SK-N-SH (cell line): ENCODE measurements around the gene RPS8. TPM values are rescaled to one million over a fixed set of nuclear protein-coding genes. Genes with fewer than 3 reads are reported as not detected.
"Not testable (repeated sequence)": the region's sequence is repeated elsewhere in the genome, so short reads cannot be mapped to it uniquely, and the experiment has no call there.

Experiments
- CTCF ChIA-PET: fragments of 300-600, 350-600 bp; formaldehyde crosslinking; extraction: SDS; loops from one replicate; lab custom pipeline; 2021; lab: Yijun Ruan, JAX
- POLR2A ChIA-PET: fragments of 350-600 bp; sonication (Branson Sonifier 250); formaldehyde crosslinking; extraction: SDS; loops from one replicate; lab custom pipeline; 2020; ENCODE audit warnings: antibody characterized with exemption, inconsistent platforms; lab: Yijun Ruan, JAX
- DNase-seq: peaks from one replicate; pipeline ENCODE4 v3.0.0; 2012
- H2AFZ ChIP-seq: fragments of 200-600 bp; sonication (generic); 2 replicates; pipeline ENCODE4 v1.8.1; 2016; ENCODE audit warnings: antibody characterized with exemption, mild to moderate bottlenecking, low read depth
- H3F3A ChIP-seq: fragments of 200-600 bp; sonication (generic); replicated peaks from 2 replicates; pipeline ENCODE3; 2016; ENCODE audit warnings: antibody characterized with exemption, mild to moderate bottlenecking; ENCODE audit not compliant: insufficient read depth
- H3K27ac ChIP-seq, 2 experiments: fragments of 200-500 bp in 1 of 2; fragments of 200-600 bp in 1 of 2; sonication (Bioruptor generic) in 1 of 2; sonication (generic), shearing (Covaris generic) in 1 of 2; 2 replicates each; pipeline versions ENCODE4 v1.5.1 to v1.6.1; 2014 to 2016; ENCODE audit warnings: low read depth in 2 of 2, inconsistent platforms in 1 of 2, low read length in 1 of 2, mild to moderate bottlenecking in 1 of 2, mixed read lengths in 1 of 2
- H3K27me3 ChIP-seq: fragments of 200-600 bp; sonication (generic), shearing (Covaris generic); 2 replicates; pipeline ENCODE4 v1.6.1; 2016; ENCODE audit warnings: mixed run types; ENCODE audit not compliant: insufficient read depth
- H3K36me3 ChIP-seq, 2 experiments: fragments of 200-500 bp in 1 of 2; fragments of 200-600 bp in 1 of 2; sonication (Bioruptor generic) in 1 of 2; sonication (generic) in 1 of 2; replicated peaks in 1 of 2; 2 replicates each; pipeline versions ENCODE3 to v1.5.1; 2014 to 2016; ENCODE audit warnings: low read length in 1 of 2, mild to moderate bottlenecking in 1 of 2; ENCODE audit not compliant: insufficient read depth in 2 of 2, control insufficient read depth in 1 of 2
- H3K4me1 ChIP-seq, 2 experiments: fragments of 200-500 bp in 1 of 2; fragments of 200-600 bp in 1 of 2; sonication (Bioruptor generic) in 1 of 2; sonication (generic), shearing (Covaris generic) in 1 of 2; 2 replicates each; pipeline versions ENCODE4 v1.5.1 to v1.6.1; 2014 to 2016; ENCODE audit warnings: low read depth in 1 of 2, low read length in 1 of 2, mixed run types in 1 of 2; ENCODE audit not compliant: insufficient read depth in 2 of 2, control insufficient read depth in 1 of 2
- H3K4me2 ChIP-seq: fragments of 200-600 bp; sonication (generic), shearing (Covaris generic); 2 replicates; pipeline ENCODE4 v1.6.1; 2017; ENCODE audit warnings: mixed run types
- H3K4me3 ChIP-seq, 2 experiments: fragments of 200-500 bp in 1 of 2; fragments of 200-600 bp in 1 of 2; sonication (Bioruptor generic) in 1 of 2; sonication (generic), shearing (Covaris generic) in 1 of 2; 2 replicates each; pipeline versions ENCODE4 v1.5.1 to v1.8.1; 2014 to 2016; ENCODE audit warnings: low read depth in 2 of 2, inconsistent platforms in 1 of 2, low read length in 1 of 2, mild to moderate bottlenecking in 1 of 2, mixed read lengths in 1 of 2, moderate library complexity in 1 of 2
- H3K79me2 ChIP-seq: fragments of 200-600 bp; sonication (generic); 2 replicates; pipeline ENCODE4 v1.8.1; 2017; ENCODE audit warnings: mild to moderate bottlenecking; ENCODE audit not compliant: insufficient read depth
- H3K9ac ChIP-seq: fragments of 200-600 bp; sonication (generic); 2 replicates; pipeline ENCODE4 v1.6.1; 2017; ENCODE audit warnings: mixed run types
- H3K9me2 ChIP-seq: fragments of 200-600 bp; sonication (generic); 2 replicates; pipeline ENCODE4 v1.6.1; 2017; ENCODE audit warnings: mixed run types
- H3K9me3 ChIP-seq: fragments of 200-600 bp; sonication (generic); 2 replicates; pipeline ENCODE4 v1.6.1; 2017; ENCODE audit warnings: mixed run types, mild to moderate bottlenecking, moderate library complexity
- H4K20me1 ChIP-seq: fragments of 200-600 bp; sonication (generic); 2 replicates; pipeline ENCODE4 v1.6.1; 2017; ENCODE audit warnings: mild to moderate bottlenecking, mixed run types; ENCODE audit not compliant: insufficient read depth
- CTCF ChIP-seq: fragments of 200-600 bp; sonication (generic); IDR thresholded peaks from 2 replicates; pipeline ENCODE4 v1.6.1; 2017; ENCODE audit warnings: antibody characterized with exemption, mild to moderate bottlenecking, moderate library complexity
- FOXJ3 ChIP-seq: sonication (generic); formaldehyde crosslinking; IDR thresholded peaks from 2 replicates; pipeline ENCODE4 v1.5.1; 2020; ENCODE audit warnings: mild to moderate bottlenecking, missing genetic modification reagents
- IRF3 ChIP-seq: fragments of 150-350 bp; IDR thresholded peaks from 2 replicates; pipeline ENCODE4 v1.6.1; 2016; ENCODE audit warnings: mild to moderate bottlenecking, low read depth, low read length
- JUND ChIP-seq: IDR thresholded peaks from 2 replicates; pipeline ENCODE4 v1.4.0; 2012
- MEF2A ChIP-seq: IDR thresholded peaks from 2 replicates; pipeline ENCODE4 v1.4.0; 2012; ENCODE audit warnings: low read depth, borderline replicate concordance
- NFIC ChIP-seq: IDR thresholded peaks from 2 replicates; pipeline ENCODE4 v1.4.0; 2012; ENCODE audit warnings: borderline replicate concordance
- PBX3 ChIP-seq: IDR thresholded peaks from 2 replicates; pipeline ENCODE4; 2012
- RCOR1 ChIP-seq: fragments of 150-350 bp; IDR thresholded peaks from 2 replicates; pipeline ENCODE4 v1.6.1; 2017; ENCODE audit warnings: antibody characterized with exemption, low read length
- RXRA ChIP-seq: IDR thresholded peaks from 2 replicates; pipeline ENCODE4 v1.4.0; 2012; ENCODE audit warnings: low read depth, mild to moderate bottlenecking, borderline replicate concordance
- SMC3 ChIP-seq: IDR thresholded peaks from 2 replicates; pipeline ENCODE4 v1.6.1; 2012; ENCODE audit warnings: low read depth, low read length, improper control_type of control experiment
- TAF1 ChIP-seq: IDR thresholded peaks from 2 replicates; pipeline ENCODE4 v1.6.1; 2012; ENCODE audit warnings: low read depth, mild to moderate bottlenecking, low read length, moderate library complexity, borderline replicate concordance
- TEAD4 ChIP-seq: IDR thresholded peaks from 2 replicates; pipeline ENCODE4 v1.4.0; 2012; ENCODE audit warnings: mild to moderate bottlenecking, borderline replicate concordance; ENCODE audit not compliant: insufficient read depth
- USF1 ChIP-seq: IDR thresholded peaks from 2 replicates; pipeline ENCODE4 v1.4.0; 2012; ENCODE audit warnings: low read depth, borderline replicate concordance
- USF2 ChIP-seq: fragments of 150-350 bp; IDR thresholded peaks from 2 replicates; pipeline ENCODE4 v1.6.1; 2017; ENCODE audit warnings: antibody characterized with exemption, low read length, low read depth, borderline replicate concordance
- YY1 ChIP-seq: IDR thresholded peaks from 2 replicates; pipeline ENCODE4 v1.4.0; 2012; ENCODE audit warnings: low read depth, mild to moderate bottlenecking
- WGBS: methylation state at CpG from one replicate; pipeline ENCODE4 v1.1.6; 2017; ENCODE audit warnings: low lambda C conversion rate; 5-methylcytosine and 5-hydroxymethylcytosine counted together
- polyA plus RNA-seq, 3 experiments: library from polyadenylated mRNA; depleted of rRNA; stranded (reverse); fragments of >200 nt; gene quantifications; 2 replicates each; pipeline ENCODE4 v1.2.3, GENCODE V29; 2012

RPS8 gene
- polyA plus RNA-seq, 1 of the 3 experiments (the other 2 are of a cell fraction), result 3,303 TPM

- TF ChIP-seq SMC3 (no peak), RCOR1 (no peak), TEAD4 (no peak), USF1 (no peak), RXRA (no peak), FOXJ3 (CRISPR knock-in tag) (no peak), MEF2A (no peak), PBX3 (no peak), USF2 (no peak), NFIC (no peak), IRF3 (no peak), YY1 (no peak), JUND (no peak), CTCF (no peak), TAF1 (no peak)
- no peaks in the 10 kb centered on the region for H3K9me3 ChIP-seq
- H3K27me3 ChIP-seq, result no peaks in the 10 kb centered on the region
- no peak overlapping the region for H2AFZ ChIP-seq
- H4K20me1 ChIP-seq, result no peaks in the 10 kb centered on the region
- no peak overlapping the region for H3K9ac ChIP-seq
- ChIA-PET POLR2A (interaction anchor here (0.7 to 2.9 kb wide), 6 partner anchors 9 to 876 kb away, joined by 3 to 21 read pairs (median 5); partner anchors contain the start of genes PLK3 and RPS8), CTCF (interaction anchor here (0.9 to 1.9 kb wide), 4 partner anchors 13 to 487 kb away, joined by 3 to 7 read pairs (median 5); partner anchors contain the start of genes PLK3 and RNU5D-1)
- H3K79me2 ChIP-seq, result peaks cover 38% of the 10 kb centered on the region
- peak overlapping the region in 1 of 2 experiments; percentile 38; a peak in 2 of 4 replicates for H3K4me3 ChIP-seq
- peak overlapping the region; percentile 51; the same call in 1 of the 2 replicates for H3K4me2 ChIP-seq
- peaks cover 42 to 60% of the 10 kb centered on the region in 2 experiments; a peak in 3 of 4 replicates for H3K4me1 ChIP-seq
- 93% methylated on average over 37 of the region's 48 CpGs for WGBS
- peak; percentile 70 for DNase-seq
- H3K36me3 ChIP-seq, result peaks cover 8 to 35% of the 10 kb centered on the region in 2 experiments
- peaks cover 66% of the 10 kb centered on the region for H3F3A ChIP-seq
- H3K27ac ChIP-seq, result peak overlapping the region; percentile 36 to 100; a peak in 2 of 4 replicates
- no peaks in the 10 kb centered on the region for H3K9me2 ChIP-seq
Measured at GRCh38 chr1:44812822-44813543, 37.6 kb downstream of the RPS8 start.

- not testable (repeated sequence) for H3K9me3 ChIP-seq, H3K9me2 ChIP-seq, H2AFZ ChIP-seq, H3K4me3 ChIP-seq, H3K4me2 ChIP-seq, H3K9ac ChIP-seq, H3K27me3 ChIP-seq, DNase-seq, H4K20me1 ChIP-seq
- peaks cover 8 to 27% of the 10 kb centered on the region in 2 experiments for H3K36me3 ChIP-seq
- peaks cover 63% of the 10 kb centered on the region for H3F3A ChIP-seq
- CTCF ChIA-PET, result interaction anchor here (1.5 kb wide), 2 partner anchors 16 to 85 kb away, joined by 5 read pairs; partner anchors contain the start of genes PLK3 and RNU5D-1
- POLR2A ChIA-PET, result interaction anchor here (0.5 kb wide), 1 partner anchor 71 kb away, joined by 3 read pairs; no protein-coding TSS in a partner anchor
- WGBS, result 98% methylated on average over 9 of the region's 9 CpGs
- H3K79me2 ChIP-seq, result peaks cover 13% of the 10 kb centered on the region; the same call in 1 of the 2 replicates
- peaks cover 21 to 38% of the 10 kb centered on the region in 2 experiments; a peak in 3 of 4 replicates for H3K4me1 ChIP-seq
- H3K27ac ChIP-seq, result peak overlapping the region in 1 of 2 experiments; percentile 60; a peak in 1 of 4 replicates
Measured at GRCh38 chr1:44815926-44816325, 40.6 kb downstream of the RPS8 start.
